Measurements from ENCODE around the gene ARG2.

The ARG2 gene

GRCh38 chr14:67574806-67575205 lies 44.9 kb upstream of the ARG2 start:
- H3K27me3 ChIP-seq (ENCODE audit: insufficient read depth, insufficient read length) = no peaks in the 10 kb centered on the region
- no peak for TF ChIP-seq YY1 (IDR thresholded peaks at IDR 0.05; ENCODE audit: insufficient read depth, insufficient read length)
- no peaks in the 10 kb centered on the region for H3K4me1 ChIP-seq (ENCODE audit: insufficient read depth, insufficient read length)
- peaks cover 34% of the 10 kb centered on the region for H3K36me3 ChIP-seq (ENCODE audit: insufficient read depth, insufficient read length, low read length)
- no peak for DNase-seq (ENCODE audit: low read depth, low spot score)
- H3K4me3 ChIP-seq (ENCODE audit: insufficient read length, low read depth) = no peak overlapping the region
- no peaks in the 10 kb centered on the region for H3K9me3 ChIP-seq (ENCODE audit: insufficient read depth, low read length)
- no peak overlapping the region for H3K9ac ChIP-seq (ENCODE audit: insufficient read length, low read depth)

DNA sequence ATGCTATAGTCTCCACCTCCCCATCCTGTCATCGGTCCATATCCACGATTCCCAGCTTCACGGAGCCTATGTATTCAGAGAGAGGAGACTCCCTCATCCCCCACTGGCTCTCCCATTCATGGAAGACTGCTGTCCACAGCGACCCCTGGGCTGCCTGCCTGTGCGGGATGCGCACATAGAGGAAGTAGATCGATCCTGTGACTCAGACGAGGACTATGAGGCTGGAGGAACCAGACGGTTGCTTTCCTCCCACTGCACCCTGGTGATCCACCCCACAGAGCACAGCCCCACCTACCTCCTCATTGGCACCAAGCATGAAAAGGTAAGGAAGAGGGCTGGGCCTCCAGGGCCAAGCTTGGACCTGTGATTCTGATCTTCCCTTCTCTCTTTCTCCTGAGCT lies 44.0 kb upstream of the ARG2 start:
- Histone ChIP-seq H3K9me3 (ENCODE audit: insufficient read depth, low read length) (no peaks in the 10 kb centered on the region), H3K4me3 (ENCODE audit: insufficient read length, low read depth) (no peak overlapping the region), H3K36me3 (ENCODE audit: insufficient read depth, insufficient read length, low read length) (peaks cover 38% of the 10 kb centered on the region), H3K4me1 (ENCODE audit: insufficient read depth, insufficient read length) (peaks cover 4% of the 10 kb centered on the region), H3K27me3 (ENCODE audit: insufficient read depth, insufficient read length) (no peaks in the 10 kb centered on the region), H3K9ac (ENCODE audit: insufficient read length, low read depth) (no peak overlapping the region)
- no peak for DNase-seq (ENCODE audit: low read depth, low spot score)
- TF ChIP-seq ZNF274 (IDR thresholded peaks at IDR 0.05; ENCODE audit: low read depth, low read length) (no peak), YY1 (IDR thresholded peaks at IDR 0.05; ENCODE audit: insufficient read depth, insufficient read length) (no peak), SUZ12 (IDR thresholded peaks at IDR 0.05; ENCODE audit: extremely low read depth, insufficient read depth, insufficient read length) (no peak)

GRCh38 chr14:67576216-67576955 lies 43.3 kb upstream of the ARG2 start:
- Histone ChIP-seq H3K27me3 (ENCODE audit: insufficient read depth, insufficient read length) (no peaks in the 10 kb centered on the region), H3K36me3 (ENCODE audit: insufficient read depth, insufficient read length, low read length) (peaks cover 42% of the 10 kb centered on the region), H3K9ac (ENCODE audit: insufficient read length, low read depth) (no peak overlapping the region), H3K4me3 (ENCODE audit: insufficient read length, low read depth) (no peak overlapping the region), H3K4me1 (ENCODE audit: insufficient read depth, insufficient read length) (peaks cover 4% of the 10 kb centered on the region), H3K9me3 (ENCODE audit: insufficient read depth, low read length) (no peaks in the 10 kb centered on the region)
- no peak for DNase-seq (ENCODE audit: low read depth, low spot score)
- TF ChIP-seq SUZ12 (IDR thresholded peaks at IDR 0.05; ENCODE audit: extremely low read depth, insufficient read depth, insufficient read length) (no peak), ZNF274 (IDR thresholded peaks at IDR 0.05; ENCODE audit: low read depth, low read length) (no peak), YY1 (IDR thresholded peaks at IDR 0.05; ENCODE audit: insufficient read depth, insufficient read length) (no peak)

- DNase-seq (ENCODE audit: low read depth, low spot score) = no peak
- peaks cover 50% of the 10 kb centered on the region for H3K36me3 ChIP-seq (ENCODE audit: insufficient read depth, insufficient read length, low read length)
- no peaks in the 10 kb centered on the region for H3K9me3 ChIP-seq (ENCODE audit: insufficient read depth, low read length)
These were observed 42.4 kb upstream of the ARG2 start for GRCh38 chr14:67577181-67577808.

DNA sequence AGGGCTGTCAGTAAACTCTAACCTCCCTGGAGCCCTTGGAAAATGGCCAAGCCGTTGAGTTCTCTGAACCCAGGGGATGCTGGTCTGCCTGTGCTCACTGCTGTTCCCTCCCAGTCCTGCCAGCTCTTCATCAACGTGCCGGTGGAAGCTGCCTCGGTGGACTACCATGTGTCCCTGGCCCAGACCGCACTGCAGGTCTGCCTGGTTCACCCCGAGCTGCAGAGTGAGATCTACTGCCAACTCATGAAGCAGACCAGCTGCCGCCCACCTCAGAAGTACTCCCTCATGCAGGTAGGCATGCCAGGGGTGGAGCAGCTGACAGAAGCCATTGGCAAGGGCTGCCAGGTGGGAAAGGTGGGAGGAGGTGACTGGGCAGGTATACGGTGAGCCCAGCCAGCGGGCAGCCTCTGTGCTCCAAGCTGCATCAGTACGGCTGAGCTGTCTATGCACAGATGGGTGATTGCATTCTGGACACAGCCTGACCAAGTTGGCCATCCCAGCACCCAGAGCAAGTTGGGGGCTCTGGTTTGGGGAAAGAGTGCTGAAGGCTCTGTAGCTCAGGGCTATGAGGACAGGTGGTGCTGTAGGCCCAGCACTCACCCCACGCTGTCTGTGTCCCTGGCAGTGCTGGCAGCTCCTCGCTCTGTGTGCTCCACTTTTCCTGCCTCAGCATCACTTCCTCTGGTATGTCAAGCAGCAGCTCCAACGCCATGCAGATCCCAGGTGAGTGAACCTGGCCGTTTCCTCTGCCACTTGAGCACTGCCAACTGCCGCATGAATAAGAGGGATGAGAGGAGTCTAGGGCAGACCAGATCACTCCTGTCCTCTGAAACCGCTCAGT lies 41.6 kb upstream of the ARG2 start:
- no peak overlapping the region for H3K4me3 ChIP-seq (ENCODE audit: insufficient read length, low read depth)
- no peaks in the 10 kb centered on the region for H3K9me3 ChIP-seq (ENCODE audit: insufficient read depth, low read length)
- H3K4me1 ChIP-seq (ENCODE audit: insufficient read depth, insufficient read length) = peaks cover 4% of the 10 kb centered on the region
- no peak overlapping the region for H3K9ac ChIP-seq (ENCODE audit: insufficient read length, low read depth)
- DNase-seq (ENCODE audit: low read depth, low spot score) = no peak
- H3K27me3 ChIP-seq (ENCODE audit: insufficient read depth, insufficient read length) = no peaks in the 10 kb centered on the region
- peaks cover 50% of the 10 kb centered on the region for H3K36me3 ChIP-seq (ENCODE audit: insufficient read depth, insufficient read length, low read length)
- TF ChIP-seq YY1 (IDR thresholded peaks at IDR 0.05; ENCODE audit: insufficient read depth, insufficient read length) (no peak), SUZ12 (IDR thresholded peaks at IDR 0.05; ENCODE audit: extremely low read depth, insufficient read depth, insufficient read length) (no peak), ZNF274 (IDR thresholded peaks at IDR 0.05; ENCODE audit: low read depth, low read length) (no peak)

More at GRCh38 chr14:67577181-67577808, 42.4 kb upstream of the ARG2 start:
- no peak for TF ChIP-seq ZNF274 (IDR thresholded peaks at IDR 0.05; ENCODE audit: low read depth, low read length)
- no peak for TF ChIP-seq SUZ12 (IDR thresholded peaks at IDR 0.05; ENCODE audit: extremely low read depth, insufficient read depth, insufficient read length)
- TF ChIP-seq YY1 (IDR thresholded peaks at IDR 0.05; ENCODE audit: insufficient read depth, insufficient read length) = no peak
- H3K9ac ChIP-seq (ENCODE audit: insufficient read length, low read depth) = no peak overlapping the region
- H3K27me3 ChIP-seq (ENCODE audit: insufficient read depth, insufficient read length) = no peaks in the 10 kb centered on the region
- H3K4me3 ChIP-seq (ENCODE audit: insufficient read length, low read depth) = no peak overlapping the region
- peaks cover 4% of the 10 kb centered on the region for H3K4me1 ChIP-seq (ENCODE audit: insufficient read depth, insufficient read length)

DNA sequence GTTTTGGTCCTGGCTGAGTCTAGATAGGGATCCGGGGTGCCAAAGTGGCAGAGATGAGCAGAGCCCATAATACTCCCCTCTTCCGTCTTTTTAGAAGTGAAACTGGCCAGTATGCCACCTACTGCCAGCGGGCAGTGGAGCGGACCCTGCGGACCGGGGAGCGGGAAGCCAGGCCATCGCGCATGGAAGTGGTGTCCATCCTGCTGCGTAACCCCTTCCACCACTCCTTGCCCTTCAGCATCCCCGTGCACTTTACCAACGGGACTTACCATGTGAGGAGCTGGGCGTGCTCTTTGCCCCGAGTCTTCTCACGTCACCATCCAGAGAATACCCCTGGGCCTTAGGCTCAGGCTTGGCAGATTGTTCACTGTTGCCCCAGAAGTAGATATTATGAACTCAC lies 40.7 kb upstream of the ARG2 start:
- Histone ChIP-seq H3K9me3 (ENCODE audit: insufficient read depth, low read length) (no peaks in the 10 kb centered on the region), H3K4me3 (ENCODE audit: insufficient read length, low read depth) (no peak overlapping the region), H3K27me3 (ENCODE audit: insufficient read depth, insufficient read length) (no peaks in the 10 kb centered on the region), H3K4me1 (ENCODE audit: insufficient read depth, insufficient read length) (peaks cover 4% of the 10 kb centered on the region), H3K9ac (ENCODE audit: insufficient read length, low read depth) (no peak overlapping the region), H3K36me3 (ENCODE audit: insufficient read depth, insufficient read length, low read length) (peaks cover 53% of the 10 kb centered on the region)
- DNase-seq (ENCODE audit: low read depth, low spot score) = no peak
- no peak for TF ChIP-seq ZNF274 (IDR thresholded peaks at IDR 0.05; ENCODE audit: low read depth, low read length)
- no peak for TF ChIP-seq SUZ12 (IDR thresholded peaks at IDR 0.05; ENCODE audit: extremely low read depth, insufficient read depth, insufficient read length)
- no peak for TF ChIP-seq YY1 (IDR thresholded peaks at IDR 0.05; ENCODE audit: insufficient read depth, insufficient read length)

DNA sequence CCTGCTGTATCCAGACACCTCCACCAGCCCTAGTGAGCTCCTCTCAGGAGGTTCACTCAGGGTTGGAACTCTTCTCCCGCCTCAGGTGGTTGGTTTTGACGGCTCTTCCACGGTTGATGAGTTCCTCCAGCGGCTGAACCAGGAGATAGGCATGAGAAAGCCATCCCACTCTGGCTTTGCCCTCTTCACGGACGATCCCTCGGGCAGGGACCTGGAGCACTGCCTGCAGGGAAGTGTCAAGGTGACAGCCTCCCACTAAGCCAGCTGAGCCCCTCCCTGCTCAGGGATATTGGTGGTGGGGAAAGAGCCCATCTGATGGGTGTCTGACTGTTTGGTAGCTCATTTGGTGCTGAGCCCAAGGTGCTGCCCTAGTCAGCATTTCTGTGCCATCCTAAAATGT lies 40.1 kb upstream of the ARG2 start:
- peaks cover 4% of the 10 kb centered on the region for H3K4me1 ChIP-seq (ENCODE audit: insufficient read depth, insufficient read length)
- peaks cover 53% of the 10 kb centered on the region for H3K36me3 ChIP-seq (ENCODE audit: insufficient read depth, insufficient read length, low read length)
- no peaks in the 10 kb centered on the region for H3K27me3 ChIP-seq (ENCODE audit: insufficient read depth, insufficient read length)
- H3K9me3 ChIP-seq (ENCODE audit: insufficient read depth, low read length) = no peaks in the 10 kb centered on the region
- DNase-seq (ENCODE audit: low read depth, low spot score) = no peak
- TF ChIP-seq YY1 (IDR thresholded peaks at IDR 0.05; ENCODE audit: insufficient read depth, insufficient read length) = no peak
- TF ChIP-seq SUZ12 (IDR thresholded peaks at IDR 0.05; ENCODE audit: extremely low read depth, insufficient read depth, insufficient read length) = no peak
- TF ChIP-seq ZNF274 (IDR thresholded peaks at IDR 0.05; ENCODE audit: low read depth, low read length) = no peak
- no peak overlapping the region for H3K9ac ChIP-seq (ENCODE audit: insufficient read length, low read depth)
- no peak overlapping the region for H3K4me3 ChIP-seq (ENCODE audit: insufficient read length, low read depth)

Measured in NT2/D1 (cell line).